ENCODE measurements around the gene ENTPD1. TPM values are rescaled to one million over a fixed set of nuclear protein-coding genes. Genes with fewer than 3 reads are reported as not detected.
"Not testable (repeated sequence)": the region's sequence is repeated elsewhere in the genome, so short reads cannot be mapped to it uniquely, and the experiment has no call there.

The ENTPD1 gene
- polyA plus RNA-seq, 4 donors: 12.6 to 23.5 (median 23.2) TPM

DNA sequence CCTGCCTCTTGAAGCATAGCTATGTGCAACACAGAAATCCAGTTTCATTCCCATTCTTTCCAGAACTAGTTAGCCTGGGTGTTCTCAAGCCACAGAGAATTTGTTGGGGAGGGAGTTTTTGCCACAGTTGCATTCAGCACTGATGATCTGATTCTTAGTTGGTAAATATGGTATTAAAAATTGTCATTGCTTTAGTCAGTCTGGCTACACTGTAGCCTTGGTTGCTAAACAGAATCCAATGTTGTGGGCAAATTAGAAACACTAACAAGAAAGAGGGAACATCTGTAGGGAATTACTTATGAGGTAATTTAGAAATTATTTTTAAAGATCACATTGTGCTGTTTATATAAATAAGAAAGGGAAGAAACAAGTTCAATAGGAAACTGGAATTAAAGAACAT, 94.8 kb downstream of the ENTPD1 start:
- DNase-seq (ENCODE audit: low read depth in 4 of 4, low spot score in 3 of 4): no peak

GRCh38 chr10:95860166-95860940, 104.4 kb downstream of the ENTPD1 start:
- no peak for DNase-seq (ENCODE audit: low read depth in 4 of 4, low spot score in 3 of 4)

DNA sequence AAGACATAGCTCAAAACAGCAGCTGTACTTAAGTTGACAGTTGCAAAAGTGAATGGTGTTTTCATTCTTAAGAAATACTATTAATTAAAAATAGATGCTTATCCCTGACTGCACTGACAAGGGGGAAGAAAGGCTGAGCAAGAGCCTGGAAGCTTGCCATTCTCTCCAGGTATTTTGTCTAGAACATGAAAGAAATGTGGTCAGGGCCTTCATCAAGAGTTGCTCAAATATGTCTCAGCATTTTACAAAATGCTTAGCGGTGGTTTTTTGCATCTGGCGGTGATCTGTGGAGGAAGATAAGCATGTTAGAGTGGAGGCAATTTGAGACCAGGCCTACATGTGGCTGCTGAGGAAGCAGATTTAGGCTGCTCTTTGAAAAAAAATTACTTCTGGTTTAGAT, 105.4 kb downstream of the ENTPD1 start:
- DNase-seq (ENCODE audit: low read depth in 4 of 4, low spot score in 3 of 4): no peak

DNA sequence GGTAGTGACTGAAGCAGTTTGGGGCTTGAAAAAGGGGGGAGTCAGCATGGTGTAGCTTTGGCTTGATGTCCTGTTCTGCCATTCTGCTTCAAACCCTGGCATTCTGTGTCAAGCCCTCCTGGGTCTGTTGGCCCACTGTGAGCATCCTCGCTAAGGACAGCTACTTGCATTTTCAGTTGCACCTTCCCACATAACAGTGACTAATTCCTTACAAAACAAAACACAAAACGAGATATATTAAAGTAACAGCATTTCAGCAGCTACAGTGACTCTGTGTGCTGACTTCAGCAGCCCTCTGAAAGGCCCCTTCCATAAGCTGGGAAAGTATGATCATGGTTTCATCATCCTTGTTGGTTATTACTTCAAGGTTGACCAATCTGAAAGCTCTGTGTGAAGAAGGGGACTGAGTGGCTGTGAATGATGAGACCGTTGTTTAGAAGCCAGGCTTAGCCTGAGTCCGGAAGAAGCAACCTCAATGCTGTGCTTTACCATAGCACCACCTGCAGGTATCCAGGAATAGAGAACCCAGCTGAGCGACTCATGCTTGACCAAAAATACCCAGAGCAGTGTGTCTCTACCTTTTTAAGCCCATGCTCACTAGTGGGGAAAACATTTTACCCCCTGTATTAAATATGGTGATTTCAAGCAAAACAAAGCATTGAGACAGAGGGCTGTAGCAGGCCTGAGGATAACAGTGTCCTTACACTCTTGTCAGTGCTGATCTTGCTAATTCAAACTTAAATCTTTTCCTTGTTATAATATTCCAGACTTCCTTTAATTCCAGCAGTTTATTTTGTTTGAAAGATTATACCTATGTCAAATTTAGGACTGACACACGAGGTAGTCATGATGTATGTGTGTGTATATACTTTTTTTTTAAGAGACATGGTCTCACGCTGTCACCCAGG, 109.2 kb downstream of the ENTPD1 start:
- DNase-seq (ENCODE audit: low read depth in 4 of 4, low spot score in 3 of 4): no peak

GRCh38 chr10:95865814-95866466, 110.0 kb downstream of the ENTPD1 start:
- DNase-seq (ENCODE audit: low read depth in 4 of 4, low spot score in 3 of 4): no peak

DNA sequence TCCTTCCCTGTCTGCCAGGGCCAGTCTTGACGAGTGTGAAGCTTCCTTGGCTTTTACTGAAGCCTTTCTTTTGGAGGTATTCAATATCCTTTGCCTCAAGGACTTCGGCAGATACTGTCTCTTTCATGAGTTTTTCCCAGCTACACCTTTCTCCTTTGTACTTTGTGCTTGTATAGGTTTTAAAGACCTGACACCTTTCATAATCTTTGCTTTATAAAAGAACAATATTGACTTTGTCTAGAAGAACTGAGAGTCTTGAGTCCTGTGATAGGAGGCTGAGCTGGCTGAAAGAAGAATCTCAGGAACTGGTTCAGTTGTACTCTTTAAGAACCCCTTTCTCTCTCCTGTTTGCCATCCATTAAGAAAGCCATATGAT, 110.5 kb downstream of the ENTPD1 start:
- no peak for DNase-seq (ENCODE audit: low read depth in 4 of 4, low spot score in 3 of 4)

DNA sequence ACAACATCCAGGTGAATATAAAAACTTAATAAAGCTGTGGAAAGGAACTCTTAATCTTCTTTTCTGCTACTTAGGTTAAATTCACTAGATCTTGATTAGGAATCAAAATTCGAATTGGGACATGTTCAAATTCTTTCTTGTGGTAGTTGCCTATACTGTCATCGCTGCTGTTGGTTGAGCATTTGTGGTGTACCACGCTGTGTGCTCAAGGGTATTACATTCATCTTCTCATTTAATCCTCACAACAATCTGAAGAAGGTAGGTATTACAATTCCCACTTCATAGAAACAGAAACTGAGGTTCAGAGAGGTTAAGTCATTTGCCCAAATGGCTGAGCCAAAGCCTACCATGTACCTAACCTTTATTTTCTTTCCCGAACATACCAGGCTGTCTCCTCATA, 111.9 kb downstream of the ENTPD1 start:
- no peak for DNase-seq (ENCODE audit: low read depth in 4 of 4, low spot score in 3 of 4)

GRCh38 chr10:95872158-95872711, 116.3 kb downstream of the ENTPD1 start:
- DNase-seq (ENCODE audit: low read depth in 4 of 4, low spot score in 3 of 4): no peak

GRCh38 chr10:95873139-95873538, 117.2 kb downstream of the ENTPD1 start:
- no peak for DNase-seq (ENCODE audit: low read depth in 4 of 4, low spot score in 3 of 4)

- no peak for DNase-seq (ENCODE audit: low read depth in 4 of 4, low spot score in 3 of 4)
Measured at GRCh38 chr10:95873651-95874050, 117.7 kb downstream of the ENTPD1 start.

- DNase-seq (ENCODE audit: low read depth in 4 of 4, low spot score in 3 of 4): not testable (repeated sequence)
Measured at GRCh38 chr10:95874783-95875182, 118.8 kb downstream of the ENTPD1 start.

- DNase-seq (ENCODE audit: low read depth in 4 of 4, low spot score in 3 of 4): no peak
Measured at GRCh38 chr10:95876756-95877155, 120.8 kb downstream of the ENTPD1 start.

DNA sequence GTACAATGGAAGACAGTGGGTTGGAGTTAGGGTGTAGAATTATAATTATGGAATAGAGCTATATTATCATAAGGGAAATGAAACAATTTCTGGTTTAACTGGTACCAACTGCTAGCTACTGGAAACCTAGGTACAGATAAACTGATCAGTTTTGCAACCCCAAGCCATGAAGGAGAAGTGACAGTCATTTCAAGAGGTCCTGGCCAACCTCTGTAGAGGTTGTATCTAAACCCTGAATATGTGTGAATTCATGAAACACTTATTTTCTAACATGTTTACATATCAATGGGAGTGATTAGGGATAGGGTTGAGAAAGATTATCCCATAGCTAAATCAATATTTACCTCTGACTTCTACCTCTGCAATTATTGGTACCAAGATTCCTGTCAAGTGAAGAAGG, 121.9 kb downstream of the ENTPD1 start:
- no peak for DNase-seq (ENCODE audit: low read depth in 4 of 4, low spot score in 3 of 4)

- no peak for DNase-seq (ENCODE audit: low read depth in 4 of 4, low spot score in 3 of 4)
Measured at GRCh38 chr10:95880704-95881103, 124.7 kb downstream of the ENTPD1 start.

DNA sequence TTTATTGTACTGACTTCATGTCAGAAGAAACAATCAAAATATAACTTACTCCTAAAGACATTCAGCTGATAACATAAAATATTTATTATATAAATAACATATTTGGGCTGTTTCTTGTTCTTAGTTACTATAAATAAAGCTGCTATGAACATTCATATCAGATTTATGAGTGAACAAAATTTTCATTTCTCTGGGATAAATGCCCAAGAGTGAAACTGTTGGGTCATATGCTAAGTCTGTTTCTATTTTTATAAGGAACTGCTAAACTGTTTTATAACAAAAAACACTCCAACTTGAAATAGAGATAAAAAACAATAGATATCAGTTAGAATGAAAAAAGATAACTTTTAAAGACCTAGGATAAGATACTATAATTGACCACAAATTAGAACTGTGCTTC, 125.4 kb downstream of the ENTPD1 start:
- peak in 2 of 4 donors; percentile 4 to 5 for DNase-seq (ENCODE audit: low read depth in 4 of 4, low spot score in 3 of 4)

- DNase-seq (ENCODE audit: low read depth in 4 of 4, low spot score in 3 of 4): no peak
Measured at GRCh38 chr10:95889830-95890229, 133.9 kb downstream of the ENTPD1 start.

DNA sequence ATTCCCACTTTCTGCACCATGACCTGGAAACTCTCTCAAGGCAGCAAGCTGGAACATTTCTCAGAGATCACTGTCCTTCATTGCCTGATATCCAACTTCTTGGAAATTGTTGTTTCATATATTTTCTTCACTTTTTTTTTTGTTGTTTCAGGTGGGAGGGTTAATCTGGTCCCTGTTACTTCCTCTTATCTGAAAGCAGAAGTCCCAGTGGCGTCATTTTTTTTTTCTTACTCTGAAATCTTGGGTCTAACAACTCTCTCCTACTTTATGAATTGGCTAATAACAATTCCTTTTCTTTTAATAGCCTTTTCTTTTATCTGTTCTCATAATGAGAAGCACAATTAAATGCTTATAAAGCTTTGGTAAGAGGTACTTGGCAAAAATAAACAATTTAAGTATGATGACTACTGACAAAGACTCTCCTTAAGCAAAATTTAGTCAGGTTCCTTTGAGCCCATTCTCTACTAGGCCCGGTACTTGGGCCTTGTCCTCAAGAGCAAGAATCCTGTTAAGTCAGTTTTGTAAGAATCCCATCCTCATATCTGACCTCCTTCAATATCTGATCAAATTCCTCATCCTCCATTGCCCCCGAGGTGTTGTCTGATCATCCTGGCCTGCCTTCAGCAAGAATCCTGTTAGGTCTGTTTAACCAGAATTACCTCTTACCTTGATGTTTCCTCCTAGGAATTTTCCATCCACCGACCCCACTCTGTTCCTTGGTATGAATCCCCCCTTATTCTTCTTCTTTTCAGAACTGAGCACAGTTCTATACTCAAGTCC, 140.3 kb downstream of the ENTPD1 start:
- no peak for DNase-seq (ENCODE audit: low read depth in 4 of 4, low spot score in 3 of 4)

DNA sequence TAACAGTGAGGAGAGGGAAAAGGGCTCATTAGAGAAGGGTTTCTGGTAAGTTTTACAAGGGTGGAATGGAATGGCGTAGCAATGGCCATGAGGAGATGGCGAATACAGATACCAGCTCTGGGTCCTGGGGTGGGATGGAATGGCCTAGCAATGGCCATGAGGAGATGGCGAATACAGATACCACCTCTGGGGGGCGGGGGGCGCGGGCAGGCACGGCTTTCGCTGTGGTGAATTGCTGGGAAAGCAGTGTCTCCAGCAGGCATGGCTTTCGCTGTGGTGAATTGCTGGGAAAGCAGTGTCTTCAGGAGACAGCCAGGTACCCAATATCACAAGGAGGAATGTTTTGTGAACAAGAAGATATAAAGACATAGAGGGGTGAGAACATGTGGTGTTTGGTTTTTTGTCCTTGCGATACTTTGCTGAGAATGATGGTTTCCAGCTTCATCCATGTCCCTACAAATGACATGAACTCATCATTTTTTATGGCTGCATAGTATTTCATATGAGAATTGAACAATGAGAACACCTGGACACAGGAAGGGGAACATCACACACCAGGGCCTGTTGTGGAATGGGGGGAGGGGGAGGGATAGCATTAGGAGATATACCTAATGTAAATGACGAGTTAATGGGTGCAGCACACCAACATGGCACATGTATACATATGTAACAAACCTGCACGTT, 150.1 kb downstream of the ENTPD1 start:
- not testable (repeated sequence) for DNase-seq (ENCODE audit: low read depth in 4 of 4, low spot score in 3 of 4)

DNA sequence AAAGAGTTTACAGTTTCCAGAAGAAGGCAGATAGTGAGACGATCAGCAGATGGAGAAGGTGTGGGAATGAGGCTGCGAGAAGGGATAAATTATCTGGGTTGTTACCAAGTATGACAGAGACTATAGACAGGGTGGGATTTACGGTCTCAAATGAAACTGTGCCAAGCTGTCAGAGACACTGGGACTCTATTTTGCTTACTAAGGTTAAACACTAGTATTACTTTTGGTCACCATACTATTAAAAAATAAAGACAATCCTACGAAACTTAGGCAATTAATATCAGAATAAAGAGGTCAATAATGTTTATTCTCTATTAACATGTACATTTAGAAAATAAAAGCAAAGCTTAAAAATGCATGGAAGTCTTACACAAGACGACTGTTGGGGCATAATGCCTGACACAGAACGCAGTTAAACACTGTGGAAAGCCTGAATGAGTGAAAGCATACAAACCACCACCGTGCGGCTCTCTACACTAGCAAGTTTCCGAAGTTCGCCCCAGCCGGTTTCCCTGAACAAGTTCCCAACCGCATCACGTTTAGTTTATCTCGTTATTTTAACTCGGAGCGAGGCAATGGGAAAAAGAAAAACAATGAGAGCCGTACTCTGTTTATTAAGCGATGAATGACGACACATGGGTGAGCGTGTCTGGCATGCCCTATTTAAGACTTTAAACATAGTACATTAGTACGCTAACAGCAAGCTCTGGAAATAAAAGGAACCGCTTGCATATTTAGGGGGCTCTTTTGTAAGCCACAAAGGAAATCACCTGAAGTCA, 150.9 kb downstream of the ENTPD1 start:
- DNase-seq (ENCODE audit: low read depth in 4 of 4, low spot score in 3 of 4): peak; percentile 36 to 53 (median 50)

All from left renal pelvis (tissue), 4 donors.